ENCODE data around the gene GABRB1.

The GABRB1 gene

DNA sequence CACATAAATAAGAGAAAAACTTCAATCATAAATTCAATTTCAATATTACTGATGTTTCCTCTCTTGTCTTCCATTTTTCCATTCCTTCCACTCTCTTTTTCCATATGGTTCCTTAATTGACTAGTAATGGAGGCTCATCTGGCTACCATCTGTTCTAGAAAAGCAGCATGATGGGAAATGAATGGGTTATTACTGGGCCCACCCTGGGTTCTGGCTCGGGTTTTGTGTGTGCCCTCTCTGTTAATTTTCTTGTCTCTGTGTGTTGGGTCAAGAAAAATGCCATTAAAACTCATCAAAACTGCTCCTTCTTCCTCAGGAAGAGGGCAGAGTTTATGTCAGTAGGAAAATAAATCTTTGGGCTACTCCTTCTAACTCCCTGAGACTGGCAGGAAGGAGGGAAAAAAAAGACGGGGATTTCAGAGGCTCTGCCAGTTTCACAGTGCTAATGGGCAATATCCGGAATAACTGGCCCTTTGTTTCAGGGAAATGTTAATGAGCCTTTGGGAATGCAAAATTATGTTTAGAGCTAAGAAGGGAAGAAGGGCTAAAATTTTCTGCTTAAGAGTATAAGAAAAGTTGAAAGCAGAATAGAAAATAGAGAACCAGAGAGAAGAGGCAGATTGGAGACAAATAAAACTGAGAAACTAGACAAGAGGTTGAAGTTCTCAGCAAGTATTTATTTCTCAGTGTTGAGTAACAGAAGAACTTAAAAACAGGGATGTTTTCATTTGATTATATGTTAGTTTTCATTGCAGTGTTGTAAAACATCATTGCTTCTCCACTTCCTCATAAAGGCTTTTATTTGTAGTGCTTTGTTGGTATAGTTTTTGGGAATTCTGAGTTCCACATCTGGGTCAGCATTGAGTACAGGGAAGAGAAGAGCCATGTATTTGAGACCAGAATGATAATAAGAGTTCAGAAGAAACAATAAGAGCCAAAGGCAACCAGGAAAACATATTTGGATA, 19.7 kb downstream of the GABRB1 start:
- no peak for DNase-seq

DNA sequence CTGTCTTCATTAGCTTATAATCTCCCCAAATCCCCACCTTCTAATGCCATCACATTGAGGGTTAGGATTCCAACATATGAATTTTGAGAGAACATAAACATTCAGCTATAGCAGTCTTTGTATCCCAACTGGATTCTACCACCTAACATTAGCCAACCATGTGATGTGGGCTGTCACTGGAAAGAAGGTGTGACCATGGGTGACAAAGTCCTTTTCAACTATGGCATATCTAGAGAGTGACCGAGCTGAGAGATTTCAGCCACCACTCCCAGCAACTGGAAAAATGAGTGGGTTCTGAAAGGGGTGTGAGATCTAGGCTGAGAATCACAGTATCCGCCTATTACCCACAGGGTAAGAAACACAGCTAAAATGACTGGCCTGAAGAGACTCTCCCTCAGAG, 22.1 kb downstream of the GABRB1 start:
- DNase-seq: no peak

DNA sequence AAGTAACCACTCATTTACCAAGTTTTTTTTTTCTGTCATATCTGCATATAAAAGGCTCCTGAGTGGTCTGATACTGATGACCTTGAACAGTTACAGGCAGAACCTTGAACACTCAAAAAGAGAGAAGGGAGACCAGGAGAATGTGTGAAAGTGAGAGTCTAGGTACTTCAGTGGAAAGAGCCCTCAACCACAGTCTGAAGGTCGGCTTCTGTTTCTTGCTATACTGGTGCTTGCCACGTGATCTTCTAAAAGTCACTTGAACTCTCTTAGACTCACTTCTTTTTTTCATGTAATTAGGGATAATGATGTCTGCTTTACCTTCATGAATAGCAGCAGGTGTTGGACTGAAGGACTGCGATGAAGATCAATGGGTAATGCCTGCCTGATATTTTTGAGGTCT, 22.8 kb downstream of the GABRB1 start:
- no peak for DNase-seq

DNA sequence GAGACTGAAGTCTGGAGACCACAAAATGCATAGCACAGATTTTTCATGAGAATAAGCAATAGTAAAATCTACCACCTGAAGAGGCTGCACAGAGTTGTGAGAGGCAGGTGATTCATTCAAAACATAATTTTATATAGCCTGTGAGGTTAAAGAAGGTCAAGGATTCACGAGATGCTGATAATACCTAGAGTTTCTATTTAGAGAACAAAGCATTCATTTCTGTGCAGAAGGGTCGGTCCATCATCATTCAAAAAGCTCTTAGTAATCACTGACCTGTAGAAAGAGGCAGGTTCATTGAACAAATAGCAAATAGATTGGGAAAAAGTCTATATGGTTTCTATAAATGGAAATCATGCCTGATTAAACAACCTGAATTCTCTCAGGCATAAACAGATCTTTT, 26.6 kb downstream of the GABRB1 start:
- DNase-seq: no peak

DNA sequence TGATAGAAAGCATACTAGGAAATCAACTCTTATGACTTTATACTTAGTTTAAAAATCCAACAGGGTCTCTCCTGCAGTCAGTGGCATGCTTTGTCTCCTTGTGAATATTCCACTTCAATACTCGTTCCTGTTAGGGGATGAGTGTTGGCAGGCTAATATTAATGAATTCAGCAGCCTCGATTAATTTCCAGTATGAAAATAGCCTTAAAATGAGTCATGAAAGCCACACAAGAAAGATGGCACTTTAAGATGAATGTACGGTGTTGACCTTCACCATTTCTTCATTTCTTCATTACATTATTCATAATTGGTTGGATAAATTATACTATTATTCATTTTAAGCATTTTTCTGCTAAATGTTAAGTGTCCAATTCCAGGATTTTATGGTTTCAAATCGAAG, 29.2 kb downstream of the GABRB1 start:
- DNase-seq: no peak

DNA sequence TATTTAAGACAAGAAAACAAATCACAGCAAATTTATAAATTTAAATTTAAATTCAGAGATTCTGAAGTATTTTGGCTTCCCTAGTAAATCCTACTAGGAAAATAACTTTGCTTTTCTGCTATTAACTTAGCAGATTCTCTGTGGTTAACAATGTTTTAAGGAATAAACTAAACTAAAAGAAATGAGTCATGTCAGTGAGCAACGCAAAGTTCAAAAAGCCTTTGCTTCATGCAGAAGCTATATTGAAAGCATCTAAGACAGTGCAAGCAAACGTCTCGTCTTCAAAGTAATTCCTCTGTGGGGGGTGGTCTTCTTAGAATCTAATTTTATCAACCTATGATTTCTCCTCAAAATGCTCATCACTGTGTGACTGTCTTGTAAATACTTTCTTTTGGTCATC, 30.1 kb downstream of the GABRB1 start:
- no peak for DNase-seq

DNA sequence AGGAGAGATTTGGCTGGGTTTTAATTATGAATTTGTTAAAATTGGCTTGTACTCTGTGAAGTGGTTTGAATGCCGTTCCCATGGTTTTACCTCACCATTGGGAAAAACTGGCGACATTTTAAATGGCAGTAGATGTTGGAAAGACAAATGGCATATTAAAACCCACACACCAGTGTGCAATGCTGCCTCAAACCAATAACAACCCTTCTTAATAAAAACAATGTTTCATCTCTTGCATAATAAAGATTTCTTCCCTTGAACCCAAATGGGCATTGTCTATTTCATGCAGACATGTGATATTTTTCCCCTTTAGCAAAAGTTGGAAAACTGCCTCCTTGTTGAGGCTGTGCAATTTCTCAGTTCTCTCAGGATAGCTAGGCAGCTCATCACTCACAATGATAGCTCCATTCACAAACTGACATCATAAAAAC, 33.7 kb downstream of the GABRB1 start:
- no peak for DNase-seq

DNA sequence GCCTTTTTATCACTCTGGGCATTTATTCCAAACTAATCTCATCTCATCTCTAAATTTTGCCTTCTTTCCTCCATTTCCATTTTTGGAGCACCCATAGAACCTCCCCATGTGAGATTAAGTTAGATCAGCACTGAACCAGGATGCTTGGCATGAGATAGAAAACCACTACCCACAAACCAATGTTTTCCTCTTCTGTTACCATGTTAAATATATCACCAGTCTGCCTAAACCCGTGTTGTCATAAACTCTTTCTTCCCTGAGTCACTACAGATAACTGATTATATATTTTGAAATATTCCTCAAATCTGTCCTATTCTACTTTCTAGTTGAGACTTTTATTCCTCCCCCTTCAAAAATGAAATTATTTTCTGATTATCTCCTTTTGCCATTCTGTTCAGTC, 37.6 kb downstream of the GABRB1 start:
- no peak for DNase-seq

DNA sequence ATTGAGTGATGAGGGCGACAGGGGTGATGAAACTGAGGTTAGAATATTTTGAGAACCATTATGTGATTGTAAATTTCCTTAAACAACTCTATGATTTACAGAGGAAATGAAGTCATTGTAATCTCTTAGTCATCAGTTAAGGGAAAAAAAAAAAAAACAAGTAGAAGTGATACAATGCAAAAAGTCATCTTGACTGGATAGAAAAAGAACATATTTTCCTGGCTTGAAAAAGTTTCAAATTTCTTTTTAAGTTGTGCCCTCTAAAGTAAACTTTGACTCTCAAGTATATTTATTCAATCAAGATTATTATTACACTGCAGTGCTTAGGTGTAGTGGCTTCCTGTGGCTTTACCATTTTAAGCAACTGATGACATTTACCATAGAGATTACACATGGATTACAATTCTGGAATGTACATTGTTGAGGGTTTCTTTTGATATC, 40.6 kb downstream of the GABRB1 start:
- no peak for DNase-seq

DNA sequence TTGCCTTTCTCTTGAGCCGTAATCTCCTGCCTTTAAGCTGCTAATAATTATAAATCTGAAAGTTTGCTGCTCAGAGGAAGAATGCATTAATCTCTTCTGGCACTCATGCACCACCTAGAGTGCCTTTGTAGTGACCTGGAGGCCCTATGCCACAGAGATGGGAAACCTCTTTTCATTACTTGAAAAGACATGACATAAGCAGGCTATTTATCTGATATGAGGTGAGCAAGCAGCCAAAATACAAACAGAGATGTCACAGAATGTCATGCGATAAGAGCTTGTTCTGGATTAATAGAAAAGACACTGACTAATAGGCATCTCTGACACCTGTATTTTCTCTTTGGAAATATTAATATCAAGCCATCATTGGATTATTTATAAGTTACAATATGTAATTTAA, 42.3 kb downstream of the GABRB1 start:
- DNase-seq: no peak

DNA sequence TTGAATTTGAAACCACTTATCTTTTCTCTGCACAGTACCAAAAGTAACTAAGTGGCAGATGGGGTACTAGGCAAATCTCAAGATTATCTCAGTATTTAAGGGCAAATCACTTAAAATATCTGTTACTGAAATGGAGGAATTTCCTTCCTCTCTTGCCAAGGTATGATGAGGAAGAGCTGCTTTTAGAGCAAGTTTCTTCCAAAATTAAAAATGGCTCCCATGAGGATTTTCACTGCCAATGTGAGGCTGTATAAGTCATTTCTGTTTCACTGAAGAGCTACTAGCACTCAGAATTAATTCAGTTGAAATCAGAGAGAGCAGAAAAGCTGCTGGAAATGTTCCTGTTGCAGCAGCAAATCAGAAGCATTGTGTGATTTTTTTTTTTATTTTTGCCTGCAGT, 43.4 kb downstream of the GABRB1 start:
- DNase-seq: no peak

DNA sequence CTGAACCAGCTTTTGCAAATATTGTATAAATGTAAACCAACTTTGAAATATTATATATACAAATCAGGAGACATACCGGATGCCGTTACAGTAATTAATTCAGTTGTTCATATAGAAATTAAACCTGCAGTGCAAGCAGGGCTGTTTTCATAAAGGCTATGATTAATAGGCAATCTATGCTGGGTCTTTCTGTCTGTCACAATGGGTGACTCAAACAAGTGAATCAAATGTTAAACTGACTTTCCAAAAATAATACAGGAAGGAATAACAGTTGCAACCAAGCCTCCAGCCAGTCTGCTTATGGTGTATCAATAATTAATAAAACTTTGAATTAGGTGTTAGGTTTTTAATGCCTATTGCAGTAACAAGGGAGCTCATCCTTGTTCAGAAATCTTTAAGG, 43.9 kb downstream of the GABRB1 start:
- no peak for DNase-seq

DNA sequence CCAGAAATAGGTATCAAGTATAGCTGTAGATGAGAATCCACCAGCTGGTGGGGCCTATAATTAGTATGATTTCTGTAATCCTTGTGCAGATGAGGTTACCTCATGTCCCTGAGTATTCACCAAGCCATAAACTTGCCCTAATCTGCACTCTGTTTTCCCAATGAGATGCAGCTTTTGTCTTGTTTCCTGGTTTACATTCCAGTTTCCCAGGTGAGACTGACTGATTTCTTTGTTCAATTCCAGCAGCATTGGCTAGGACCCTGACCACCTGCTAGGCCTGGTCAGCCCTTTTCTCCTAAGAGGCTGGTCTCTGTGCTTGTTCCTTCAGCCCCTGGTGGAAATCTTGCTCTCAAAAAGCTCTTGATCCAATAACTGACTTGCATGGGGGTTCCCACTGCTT, 44.6 kb downstream of the GABRB1 start:
- no peak for DNase-seq

DNA sequence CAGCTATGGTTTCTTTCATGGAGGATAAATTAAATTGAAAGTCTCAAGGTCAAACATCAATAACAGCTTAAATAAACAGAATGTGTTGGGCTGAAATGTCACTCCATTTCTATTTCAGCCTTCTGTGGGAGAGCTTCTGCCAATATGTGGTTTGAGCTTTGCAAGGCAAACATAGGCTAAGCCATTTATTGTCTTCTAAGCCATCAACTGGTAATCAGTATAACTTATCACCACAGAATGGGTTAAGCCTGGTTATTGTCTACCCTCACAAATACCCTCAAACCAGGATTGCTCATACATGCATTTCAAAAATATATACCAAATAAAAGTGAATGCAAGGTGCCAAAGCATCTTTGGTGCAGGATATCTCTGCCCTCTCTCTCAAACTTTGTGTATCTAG, 52.7 kb downstream of the GABRB1 start:
- no peak for DNase-seq

DNA sequence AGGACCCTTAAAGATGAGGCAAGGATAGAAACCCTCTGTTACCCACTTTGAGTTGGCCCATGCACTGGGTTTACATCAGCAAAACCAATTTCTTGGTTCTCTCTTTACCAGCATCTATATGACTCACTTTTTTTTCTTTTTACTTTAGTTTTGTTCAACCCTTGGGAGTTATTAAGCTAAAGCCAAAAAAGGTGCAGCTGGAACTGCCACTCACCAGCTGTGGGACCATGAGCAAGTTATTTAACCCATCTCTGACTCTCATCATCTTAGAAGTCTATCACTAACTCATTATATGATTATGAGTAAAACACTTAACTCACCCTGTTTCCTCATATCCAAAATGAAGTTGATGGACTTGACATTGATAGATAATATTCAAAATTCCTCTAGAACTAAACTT, 53.4 kb downstream of the GABRB1 start:
- no peak for DNase-seq

DNA sequence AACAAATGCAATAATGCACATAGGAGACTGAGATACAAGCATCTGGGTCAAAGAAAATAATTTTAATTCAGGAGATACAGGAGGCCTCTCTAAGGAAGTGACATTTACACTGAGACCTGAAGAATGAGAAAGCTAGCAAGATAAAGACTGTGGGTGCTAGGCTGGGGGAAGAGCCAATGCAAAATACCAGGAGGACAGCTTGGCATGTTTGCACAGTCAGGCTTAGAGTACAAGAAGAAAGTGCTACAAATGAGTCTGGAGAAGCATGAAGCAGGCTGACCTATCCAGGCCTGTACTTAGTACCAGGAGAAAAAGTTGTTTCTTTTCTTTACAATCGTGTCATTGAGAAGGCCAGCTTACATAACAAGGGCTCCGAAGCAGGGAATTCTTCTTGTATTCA, 56.9 kb downstream of the GABRB1 start:
- DNase-seq: no peak

DNA sequence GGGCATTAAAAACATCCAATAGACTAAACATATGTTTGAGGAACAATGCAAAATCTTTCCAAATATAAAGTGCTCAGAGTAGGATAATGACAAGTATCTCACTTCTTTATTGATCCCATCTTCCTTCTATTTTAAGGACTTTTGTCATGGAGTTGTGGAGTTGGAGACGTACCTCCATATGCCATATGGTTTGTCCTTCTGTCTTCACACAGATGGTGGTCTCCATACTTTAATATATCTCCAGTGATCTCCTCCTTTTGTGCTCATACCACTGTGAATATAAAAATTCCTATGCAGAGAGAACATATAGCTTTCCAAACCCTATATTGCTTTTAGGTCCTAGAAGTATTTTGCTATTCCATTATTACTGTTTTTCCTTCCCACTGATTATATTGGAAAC, 64.5 kb downstream of the GABRB1 start:
- DNase-seq: no peak

DNA sequence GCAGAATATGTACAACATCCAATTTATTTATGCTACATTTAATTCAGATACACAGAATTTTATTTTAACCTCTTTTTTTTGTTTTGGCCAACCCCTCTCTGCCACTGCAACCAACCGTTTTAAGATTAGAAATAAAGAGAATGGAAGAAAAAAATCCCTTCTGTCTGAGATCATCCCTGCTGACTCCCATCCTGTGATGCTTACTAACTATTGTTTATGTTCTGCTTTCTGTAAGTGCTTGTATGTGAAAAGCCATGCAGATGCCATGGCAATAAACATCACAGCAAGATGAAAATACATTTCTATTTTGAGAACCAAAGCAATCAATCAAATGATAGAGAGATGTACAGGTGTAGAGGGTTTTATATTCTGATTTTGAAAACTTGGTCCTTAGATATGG, 70.1 kb downstream of the GABRB1 start:
- no peak for DNase-seq

DNA sequence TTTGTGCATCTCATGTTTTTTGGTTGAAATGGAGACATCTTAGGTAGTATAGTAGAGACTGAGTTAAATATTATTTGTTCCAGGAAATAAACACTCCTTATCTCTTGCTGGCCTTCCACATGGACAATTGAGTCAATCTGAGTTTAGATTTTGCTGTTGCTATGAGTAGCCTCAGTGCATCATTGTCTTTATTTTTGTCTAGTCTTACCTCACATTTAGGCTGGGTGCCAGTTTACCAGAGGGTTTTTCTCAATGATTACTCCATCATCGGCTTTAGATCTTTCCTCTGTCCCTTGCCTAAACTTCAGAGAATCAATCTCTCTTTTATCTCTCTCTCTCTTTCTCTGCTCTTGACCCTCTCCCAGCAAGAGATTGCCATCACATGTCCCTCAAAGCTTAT, 73.6 kb downstream of the GABRB1 start:
- DNase-seq: no peak

DNA sequence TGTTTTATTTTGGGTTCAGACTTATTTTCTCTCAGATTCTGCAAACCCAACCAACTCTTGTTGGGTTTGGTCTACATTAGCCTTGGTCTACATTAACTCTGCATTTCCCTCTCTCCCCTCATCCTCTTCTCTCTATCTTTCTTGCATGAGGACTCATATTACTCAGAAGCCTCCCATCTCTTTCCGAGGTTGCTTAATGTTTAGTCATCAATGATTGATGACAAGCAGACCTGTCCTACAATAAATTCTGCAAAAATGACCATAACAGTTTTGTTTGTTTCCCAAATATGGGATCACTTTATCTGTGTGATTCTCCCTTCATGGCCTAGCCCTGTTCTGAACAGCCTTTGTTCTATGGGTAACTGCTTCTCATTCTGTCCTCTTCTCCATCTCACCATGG, 75.2 kb downstream of the GABRB1 start:
- DNase-seq: no peak

DNA sequence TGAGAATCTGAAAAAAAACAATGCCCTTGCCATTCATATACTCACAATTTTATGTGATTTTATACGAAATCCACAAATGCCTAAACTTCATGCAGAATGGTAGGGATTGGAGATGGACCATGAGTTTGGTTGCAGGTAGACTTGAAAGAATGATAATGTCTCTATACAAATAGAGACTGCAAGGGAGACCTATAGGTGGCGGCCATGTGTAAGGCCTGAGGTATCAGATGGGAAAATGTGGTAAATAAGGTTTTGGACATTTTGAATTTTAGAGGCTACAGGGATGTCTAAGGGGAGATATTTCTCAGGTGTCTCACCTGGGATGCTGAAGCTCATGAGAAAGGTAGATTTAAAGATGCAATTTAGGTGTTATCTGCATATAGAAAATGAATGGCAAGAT, 78.0 kb downstream of the GABRB1 start:
- no peak for DNase-seq

DNA sequence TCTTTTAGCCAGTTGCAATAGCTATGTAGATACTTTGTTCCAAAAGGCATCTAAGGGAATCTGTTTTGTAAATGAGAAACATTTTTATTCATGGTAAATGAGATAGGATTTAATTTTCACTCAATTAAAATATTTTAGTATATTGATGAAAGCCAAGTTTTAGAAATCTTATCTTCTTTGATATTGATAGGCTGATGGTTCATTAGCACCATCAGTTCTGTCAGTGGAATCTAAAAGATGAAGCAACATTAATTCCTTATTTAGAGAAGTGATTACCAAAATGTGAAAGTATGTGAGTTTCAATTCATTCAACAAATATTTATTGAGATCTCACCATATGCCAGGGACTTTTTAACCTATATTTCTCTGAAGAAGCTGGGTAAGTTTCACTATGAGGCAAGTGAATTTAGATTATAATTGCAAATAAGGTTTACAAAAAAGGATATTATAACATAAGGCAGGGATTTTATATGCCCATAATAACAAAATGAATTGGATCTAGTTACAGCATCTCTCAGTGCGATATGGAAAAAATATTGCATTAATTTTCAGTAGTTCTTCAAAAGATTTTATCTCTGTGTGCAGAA, 79.3 kb downstream of the GABRB1 start:
- DNase-seq: no peak

DNA sequence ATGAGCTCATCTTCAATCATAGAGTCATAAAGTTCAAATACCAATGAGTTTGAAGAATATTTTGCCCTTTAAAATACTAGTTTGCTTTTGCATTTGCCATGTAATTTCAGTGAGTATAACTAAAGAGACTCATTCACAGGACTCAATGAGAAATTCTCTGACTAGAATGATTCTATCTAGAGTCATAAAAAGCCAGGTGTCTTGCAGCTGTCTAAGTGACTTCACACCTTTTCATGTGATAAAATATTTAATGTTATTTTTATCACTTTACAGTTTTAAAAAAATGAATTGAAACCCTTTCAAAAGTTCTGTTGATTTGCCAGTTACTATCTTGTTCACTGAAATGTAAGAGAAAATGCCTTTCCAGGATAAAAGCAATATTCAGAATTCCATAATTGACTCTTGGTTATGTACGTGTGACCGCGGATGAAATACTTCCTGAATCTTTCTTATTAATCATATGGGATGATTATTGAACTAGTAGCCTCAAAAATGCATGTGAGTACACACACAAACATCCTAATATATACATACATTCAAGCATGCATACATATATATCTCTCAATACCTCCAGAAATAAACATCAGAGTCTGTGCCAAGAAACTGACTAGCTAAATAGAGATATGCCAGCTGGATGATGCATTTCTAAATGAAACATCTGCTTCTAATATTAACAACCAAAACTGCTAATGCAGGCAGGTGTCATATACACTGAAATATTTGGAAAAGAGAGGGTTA, 87.0 kb downstream of the GABRB1 start:
- DNase-seq: no peak

DNA sequence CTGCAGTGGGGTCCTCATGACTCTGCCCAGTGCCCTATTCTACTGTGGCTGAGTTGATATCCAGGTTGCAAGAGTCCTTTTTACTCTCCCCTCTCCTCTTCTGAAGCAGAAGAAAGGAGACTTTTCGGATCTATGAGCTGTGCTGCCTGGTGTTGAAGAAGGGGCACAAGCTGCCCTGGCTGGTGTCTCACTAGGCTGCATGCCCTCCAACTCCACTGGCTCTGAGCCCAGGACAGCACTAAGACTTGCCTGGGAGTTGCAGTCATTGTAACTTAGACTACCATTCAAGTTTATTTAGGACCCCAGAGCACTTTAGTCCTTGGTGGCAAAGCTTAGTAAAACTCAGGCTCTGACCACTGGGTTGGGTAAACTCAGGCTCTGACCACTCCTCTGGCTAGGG, 89.4 kb downstream of the GABRB1 start:
- no peak for DNase-seq

All from NCI-H345 (cell line).